Sigmoid colon (tissue), 7 donors: ENCODE data around the gene LRRC19. TPM values are rescaled to one million over a fixed set of nuclear protein-coding genes. Genes with fewer than 3 reads are reported as not detected.

ENCODE experiments used
- DNase-seq: peaks from one replicate; pipeline ENCODE4 v3.0.0-alpha.2; 2019
- H3K27ac ChIP-seq, 4 donors: fragments of 200-600 bp; sonication (generic); one replicate each; pipeline ENCODE4 v1.5.1; 2016 to 2019; ENCODE audit warnings: mild to moderate bottlenecking in 1 of 4
- H3K27me3 ChIP-seq, 3 donors: fragments of 200-600 bp; sonication (generic); one replicate each; pipeline ENCODE4 v1.5.1; 2019; ENCODE audit warnings: mild to moderate bottlenecking in 1 of 3
- H3K36me3 ChIP-seq, 4 donors: fragments of 200-600 bp; sonication (generic); one replicate each; pipeline ENCODE4 v1.5.1; 2016 to 2019
- H3K4me1 ChIP-seq, 4 donors: fragments of 200-600 bp; sonication (generic); one replicate each; pipeline ENCODE4 v1.5.1; 2017 to 2019
- H3K4me3 ChIP-seq, 4 donors: fragments of 200-600 bp; sonication (generic); one replicate each; pipeline ENCODE4 v1.5.1; 2017 to 2019; ENCODE audit warnings: mild to moderate bottlenecking in 2 of 4, moderate library complexity in 1 of 4
- H3K9me3 ChIP-seq, 4 donors: fragments of 200-600 bp in 3 of 4; sonication (generic) in 3 of 4; one replicate each; pipeline versions ENCODE4 v1.5.1 to v1.6.1; 2013 to 2019
- CTCF ChIP-seq, 4 experiments: fragments of 450-650 bp in 3 of 4; fragments of 200-600 bp in 1 of 4; IDR thresholded peaks; one replicate each; pipeline ENCODE4 v1.5.1; 2016 to 2019; ENCODE audit warnings: antibody characterized with exemption in 4 of 4, mild to moderate bottlenecking in 3 of 4, moderate library complexity in 2 of 4
- EP300 ChIP-seq, 4 donors: sonication (generic); formaldehyde crosslinking; IDR thresholded peaks; one replicate each; pipeline ENCODE4 v1.6.1; 2017; ENCODE audit warnings: antibody characterized with exemption in 4 of 4
- POLR2A ChIP-seq, 2 donors: fragments of 450-650 bp; IDR thresholded peaks; one replicate each; pipeline ENCODE4 v1.6.1; 2016; ENCODE audit warnings: antibody characterized with exemption in 2 of 2, mild to moderate bottlenecking in 2 of 2, moderate library complexity in 2 of 2
- POLR2AphosphoS5 ChIP-seq, 4 donors: sonication (generic); formaldehyde crosslinking; IDR thresholded peaks; one replicate each; pipeline ENCODE4 v1.6.1; 2017; ENCODE audit warnings: antibody characterized with exemption in 4 of 4
- WGBS, 2 donors: extraction: QIAGEN DNeasy Blood & Tissue Kit; methylation state at CpG; one replicate each; pipeline ENCODE4 v1.1.7; 2013; 5-methylcytosine and 5-hydroxymethylcytosine counted together
- intact Hi-C: fragments of 100-400 bp; cut with DNase I; formaldehyde crosslinking; loops from one replicate; pipeline ENCODE4 v1.15.1; 2023
- polyA plus RNA-seq, 3 donors: library from polyadenylated mRNA; stranded (reverse); fragments of 200-250 nt; gene quantifications; one replicate each; pipeline ENCODE4 v1.2.3, GENCODE V29; 2013
- total RNA-seq, 4 donors: library from RNA; depleted of rRNA; stranded (reverse); fragments of >200 nt; gene quantifications; one replicate each; pipeline ENCODE4 v1.1.0, GENCODE V29; 2016
- donor health status: healthy with polysubstance abuse.
- donor health status: Bipolar disorder and iron deficiency.
- donor health status: healthy.

LRRC19 gene
- total and polyA plus RNA-seq, 7 donors: 0.83 to 25.9 (median 15.4) TPM; not detected in 3

DNA sequence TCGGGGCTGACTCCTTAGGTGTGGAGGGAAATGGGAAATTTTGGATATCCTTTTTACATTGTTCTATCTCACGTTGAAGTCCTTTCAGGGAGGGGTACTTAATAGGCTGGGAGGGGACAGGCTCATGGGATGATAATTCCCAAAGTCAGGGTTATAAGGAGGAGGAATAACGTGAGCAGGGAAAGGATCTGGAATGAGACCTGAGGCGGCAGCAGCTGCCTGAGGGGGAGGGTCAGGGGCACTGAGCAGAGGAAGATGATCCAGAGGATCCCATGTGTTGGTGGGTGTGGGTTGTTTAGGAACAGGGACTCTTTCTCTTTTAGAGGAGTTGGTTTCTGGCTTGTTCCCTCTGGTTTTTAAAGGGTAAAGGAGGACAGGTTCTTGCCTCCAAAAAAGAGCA, 30.5 kb downstream of the LRRC19 start:
- TF ChIP-seq CTCF (IDR thresholded peaks at IDR 0.05): no peak
- no peak for TF ChIP-seq POLR2AphosphoS5 (IDR thresholded peaks at IDR 0.05)
- no peak for TF ChIP-seq EP300 (IDR thresholded peaks at IDR 0.05)
- no peak for TF ChIP-seq POLR2A (IDR thresholded peaks at IDR 0.05)
- no peak overlapping the region for H3K4me3 ChIP-seq
- peaks cover 0 to 7% (median 5%) of the 10 kb centered on the region in 4 donors for H3K4me1 ChIP-seq
- intact Hi-C loops: loop anchor here (2.0 to 5.0 kb wide), 2 partner anchors 83 to 230 kb away; partner anchors contain the start of gene CAAP1
- H3K9me3 ChIP-seq: no peaks in the 10 kb centered on the region
- 88 to 92% methylated on average over 4 of the region's 4 CpGs for WGBS, 2 donors
- DNase-seq: no peak
- H3K27me3 ChIP-seq: no peaks in the 10 kb centered on the region
- H3K27ac ChIP-seq: no peak overlapping the region
- H3K36me3 ChIP-seq: peaks cover 0 to 9% (median 0%) of the 10 kb centered on the region in 4 donors

DNA sequence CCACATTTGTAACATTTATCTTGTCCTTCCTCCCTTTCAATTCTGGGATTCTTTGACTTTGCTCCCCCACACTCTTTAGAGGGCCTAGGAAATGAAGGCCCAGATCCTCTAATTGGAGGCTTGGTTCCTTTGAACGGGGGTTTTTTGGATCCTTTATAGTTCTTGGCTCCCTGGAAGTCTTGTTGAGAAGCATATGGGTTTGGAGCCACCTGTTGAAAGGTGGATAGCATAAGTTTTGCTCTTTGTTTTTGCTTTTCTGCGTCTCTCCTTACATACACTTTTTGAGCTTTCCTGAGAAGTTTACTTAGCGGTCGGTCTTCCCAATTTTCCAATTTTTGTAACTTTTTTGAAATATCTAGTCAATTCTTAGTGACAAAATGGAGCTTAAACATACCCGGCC, 31.5 kb downstream of the LRRC19 start:
- no peak overlapping the region for H3K4me3 ChIP-seq
- TF ChIP-seq POLR2A (IDR thresholded peaks at IDR 0.05): no peak
- TF ChIP-seq EP300 (IDR thresholded peaks at IDR 0.05): no peak
- TF ChIP-seq CTCF (IDR thresholded peaks at IDR 0.05): no peak
- TF ChIP-seq POLR2AphosphoS5 (IDR thresholded peaks at IDR 0.05): no peak
- H3K9me3 ChIP-seq: no peaks in the 10 kb centered on the region
- intact Hi-C loops: loop anchor here (2.0 kb wide), 1 partner anchor 229 kb away; no protein-coding TSS in a partner anchor
- DNase-seq: no peak
- WGBS, 2 donors: 80 to 94% methylated on average over 5 of the region's 5 CpGs
- peaks cover 0 to 7% (median 0%) of the 10 kb centered on the region in 4 donors for H3K36me3 ChIP-seq
- no peaks in the 10 kb centered on the region for H3K27me3 ChIP-seq
- peaks cover 0 to 7% (median 5%) of the 10 kb centered on the region in 4 donors for H3K4me1 ChIP-seq
- H3K27ac ChIP-seq: no peak overlapping the region

GRCh38 chr9:26971721-26972120, 33.8 kb downstream of the LRRC19 start:
- Histone ChIP-seq H3K27ac (no peak overlapping the region), H3K4me3 (no peak overlapping the region), H3K9me3 (no peaks in the 10 kb centered on the region), H3K36me3 (no peaks in the 10 kb centered on the region), H3K27me3 (no peaks in the 10 kb centered on the region), H3K4me1 (peaks cover 0 to 7% (median 5%) of the 10 kb centered on the region in 4 donors)
- no peak for DNase-seq
- 94 to 97% methylated on average over 1 of the region's 1 CpG for WGBS, 2 donors
- intact Hi-C loops: no loop called here
- no peak for TF ChIP-seq POLR2A (IDR thresholded peaks at IDR 0.05)
- no peak for TF ChIP-seq POLR2AphosphoS5 (IDR thresholded peaks at IDR 0.05)
- TF ChIP-seq CTCF (IDR thresholded peaks at IDR 0.05): no peak
- no peak for TF ChIP-seq EP300 (IDR thresholded peaks at IDR 0.05)

DNA sequence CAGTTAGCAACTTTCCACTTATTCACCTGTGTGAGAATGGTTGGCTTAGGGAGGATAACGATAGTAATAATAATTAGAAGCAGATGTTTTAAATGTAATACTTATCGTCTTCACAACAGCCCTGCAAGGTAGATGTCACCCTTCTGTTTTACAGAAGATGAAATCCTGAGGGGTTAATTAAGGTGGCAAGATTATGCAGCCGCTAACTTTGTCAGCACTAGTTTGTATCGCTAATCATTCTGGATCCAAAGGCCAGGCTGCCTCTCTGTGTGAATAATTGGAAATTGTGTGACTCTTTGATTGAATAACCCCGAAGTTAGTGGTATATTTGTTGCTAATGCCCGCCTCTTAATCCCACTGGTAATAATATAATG, 48.6 kb downstream of the LRRC19 start:
- Histone ChIP-seq H3K4me3 (peak overlapping the region; percentile 56 to 61 (median 59)), H3K36me3 (peaks cover 0 to 2% (median 0%) of the 10 kb centered on the region in 4 donors), H3K27ac (peak overlapping the region; percentile 83 to 90 (median 88)), H3K9me3 (no peaks in the 10 kb centered on the region), H3K27me3 (no peaks in the 10 kb centered on the region), H3K4me1 (peaks cover 0 to 14% (median 9%) of the 10 kb centered on the region in 4 donors)
- intact Hi-C loops: loop anchor here (1.0 to 10.0 kb wide), 3 partner anchors 10 to 618 kb away; partner anchors contain the start of genes C9orf72 and PLAA
- no peak for TF ChIP-seq POLR2A (IDR thresholded peaks at IDR 0.05)
- TF ChIP-seq CTCF (IDR thresholded peaks at IDR 0.05): no peak
- no peak for TF ChIP-seq EP300 (IDR thresholded peaks at IDR 0.05)
- no peak for TF ChIP-seq POLR2AphosphoS5 (IDR thresholded peaks at IDR 0.05)
- WGBS, 2 donors: 22 to 43% methylated on average over 6 of the region's 6 CpGs
- no peak for DNase-seq
